HuH-7 (cell line): ENCODE data around the gene RBM10.

Experiments
- DNase-seq: peaks from one replicate; pipeline ENCODE4 v3.0.0; 2011; ENCODE audit warnings: low spot score

RBM10 gene

DNA sequence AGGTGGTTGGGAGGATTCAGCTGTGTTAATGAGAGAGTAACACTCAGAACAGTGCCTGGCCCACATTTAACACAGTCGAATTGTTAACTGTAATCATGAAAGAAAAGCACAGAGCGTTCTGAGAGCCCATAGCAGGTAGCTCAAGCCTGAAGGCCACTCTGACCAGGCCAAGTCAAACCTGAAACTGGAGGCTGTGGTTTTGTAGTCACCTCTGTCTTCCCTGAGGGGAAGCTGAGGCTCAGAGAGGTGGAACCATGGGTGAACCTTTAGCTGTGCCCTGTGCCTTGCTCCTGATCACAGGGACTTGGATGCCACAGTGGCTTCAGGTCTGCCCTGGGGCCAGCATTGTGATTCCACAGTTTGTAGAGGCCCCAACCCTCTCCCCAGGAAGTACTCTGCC lies 32.1 kb downstream of the RBM10 start:
- DNase-seq, result no peak

GRCh38 chrX:47178337-47178736 lies 33.3 kb downstream of the RBM10 start:
- no peak for DNase-seq

DNA sequence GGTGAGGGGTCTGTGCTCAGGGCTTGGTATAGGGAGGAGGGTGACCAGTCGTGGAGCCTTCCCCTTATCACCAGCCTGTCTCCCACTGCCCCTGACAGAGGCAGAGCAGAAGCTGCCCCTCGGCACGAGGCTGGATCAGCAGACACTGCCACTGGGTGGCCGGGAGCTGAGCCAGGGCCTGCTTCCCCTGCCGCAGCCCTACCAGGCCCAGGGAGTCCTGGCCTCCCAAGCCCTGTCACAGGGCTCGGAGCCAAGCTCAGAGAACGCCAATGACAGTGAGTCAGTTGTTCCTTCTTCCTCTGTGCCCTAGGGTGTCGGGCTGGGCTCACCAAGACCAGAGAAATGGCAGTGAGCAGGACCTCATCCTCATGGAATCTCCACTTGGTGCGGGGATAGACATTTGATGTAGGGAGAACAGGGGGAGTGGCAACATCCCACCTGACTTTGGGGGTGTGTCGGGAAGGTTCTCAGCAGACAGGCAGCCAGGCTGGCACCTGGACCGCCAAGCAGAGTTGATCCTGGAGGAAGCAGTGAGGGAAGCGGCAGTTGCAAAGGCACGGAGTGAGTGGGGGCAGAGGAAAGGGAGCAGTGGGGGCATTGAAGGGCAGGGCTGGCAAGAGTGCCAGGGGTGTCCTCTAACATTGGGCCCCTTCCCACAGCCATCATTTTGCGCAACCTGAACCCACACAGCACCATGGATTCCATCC lies 34.4 kb downstream of the RBM10 start:
- no peak for DNase-seq

DNA sequence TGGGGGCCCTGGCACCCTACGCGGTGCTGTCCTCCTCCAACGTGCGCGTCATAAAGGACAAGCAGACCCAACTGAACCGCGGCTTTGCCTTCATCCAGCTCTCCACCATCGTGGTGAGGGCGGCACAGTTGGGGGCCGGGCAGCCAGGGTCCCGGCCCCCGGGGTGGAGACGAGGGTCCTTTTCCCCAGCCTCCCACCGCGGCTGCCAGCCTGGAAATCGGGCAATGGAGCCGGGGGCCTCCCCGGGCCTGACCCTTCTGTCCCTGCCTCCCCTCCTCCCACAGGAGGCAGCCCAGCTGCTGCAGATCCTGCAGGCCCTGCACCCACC lies 34.9 kb downstream of the RBM10 start:
- DNase-seq, result no peak

- no peak for DNase-seq
Observed at GRCh38 chrX:47180346-47180745, 35.3 kb downstream of the RBM10 start.

DNA sequence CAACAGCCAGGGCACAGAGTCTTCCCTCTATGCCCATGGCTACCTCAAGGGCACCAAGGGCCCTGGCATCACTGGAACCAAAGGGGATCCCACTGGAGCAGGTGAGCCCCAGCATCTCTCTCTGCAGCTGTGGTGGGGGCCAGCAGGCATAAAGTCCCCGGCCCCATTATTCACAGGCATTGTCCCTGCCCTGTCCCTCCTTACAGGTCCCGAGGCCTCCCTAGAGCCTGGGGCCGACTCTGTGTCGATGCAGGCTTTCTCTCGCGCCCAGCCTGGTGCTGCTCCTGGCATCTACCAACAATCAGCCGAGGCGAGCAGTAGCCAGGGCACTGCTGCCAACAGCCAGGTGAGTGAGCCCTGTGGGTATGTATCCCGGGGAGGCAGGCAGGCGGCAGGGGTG lies 36.3 kb downstream of the RBM10 start:
- no peak for DNase-seq

DNA sequence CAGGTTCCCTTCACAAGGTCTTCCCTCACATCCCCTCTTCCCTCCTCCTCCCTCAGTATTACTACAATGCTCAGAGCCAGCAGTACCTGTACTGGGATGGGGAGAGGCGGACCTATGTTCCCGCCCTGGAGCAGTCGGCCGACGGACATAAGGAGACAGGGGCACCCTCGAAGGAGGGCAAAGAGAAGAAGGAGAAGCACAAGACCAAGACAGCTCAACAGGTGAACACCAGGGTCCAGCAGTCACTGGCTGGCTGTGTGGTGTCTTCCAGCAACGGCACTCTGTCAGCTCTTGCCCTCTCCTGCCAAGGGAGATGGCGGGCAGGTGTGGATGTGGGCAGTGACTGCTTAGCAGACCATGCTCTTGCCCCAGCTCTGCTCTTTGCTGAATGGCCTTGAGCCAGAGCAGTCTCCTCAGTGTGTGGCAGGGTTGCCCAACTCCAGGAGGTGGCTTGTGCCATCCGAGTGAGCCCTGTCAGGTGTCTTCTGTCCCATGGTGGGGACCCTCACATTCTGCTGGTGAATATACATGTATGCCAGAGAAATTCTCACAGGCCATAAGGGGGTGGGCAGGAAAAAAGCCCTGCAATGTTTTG lies 37.2 kb downstream of the RBM10 start:
- DNase-seq, result no peak

- no peak for DNase-seq
Observed at GRCh38 chrX:47184486-47184885, 39.5 kb downstream of the RBM10 start.

DNA sequence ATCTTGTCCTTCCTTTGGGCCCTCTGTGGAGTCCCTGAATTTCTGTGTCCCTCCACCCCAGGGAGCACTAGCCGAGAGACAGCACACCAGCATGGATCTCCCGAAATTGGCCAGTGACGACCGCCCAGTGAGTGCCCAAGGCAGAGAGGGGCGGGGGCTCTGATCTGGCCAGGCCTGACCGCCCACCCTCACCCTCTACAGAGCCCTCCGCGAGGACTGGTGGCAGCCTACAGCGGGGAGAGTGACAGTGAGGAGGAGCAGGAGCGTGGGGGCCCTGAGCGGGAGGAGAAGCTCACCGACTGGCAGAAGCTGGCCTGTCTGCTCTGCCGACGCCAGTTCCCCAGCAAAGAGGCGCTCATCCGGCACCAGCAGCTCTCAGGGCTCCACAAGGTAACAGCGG lies 40.2 kb downstream of the RBM10 start:
- no peak for DNase-seq

GRCh38 chrX:47186096-47186740 lies 41.2 kb downstream of the RBM10 start:
- no peak for DNase-seq

DNA sequence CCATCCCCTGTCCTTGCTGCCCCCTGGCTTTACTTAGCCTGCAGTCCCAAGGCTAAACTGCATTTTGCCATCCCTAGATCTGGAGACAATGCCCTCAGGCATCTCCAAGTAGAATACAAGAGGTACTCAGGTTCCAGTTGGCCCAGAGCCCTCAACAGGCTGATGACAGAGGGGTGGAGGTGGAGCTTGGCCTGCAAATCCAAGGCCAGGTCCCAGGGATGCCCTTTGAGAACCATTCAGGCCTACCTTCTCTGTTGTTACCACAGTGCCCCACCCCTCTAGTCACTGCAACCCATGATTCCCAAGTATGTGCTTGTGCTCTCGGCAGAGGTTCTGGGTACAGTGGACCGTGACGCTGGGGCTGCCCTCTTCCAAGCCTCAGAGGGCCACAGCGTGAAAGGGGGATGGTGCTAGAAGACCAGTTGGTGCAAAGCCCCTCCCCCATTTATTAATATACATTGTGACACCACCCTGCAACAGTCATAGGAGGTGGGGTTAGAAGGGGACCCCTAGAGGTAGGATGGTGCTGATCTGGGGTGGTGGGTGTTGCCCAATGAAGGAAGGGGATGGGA lies 42.2 kb downstream of the RBM10 start:
- DNase-seq, result no peak

DNA sequence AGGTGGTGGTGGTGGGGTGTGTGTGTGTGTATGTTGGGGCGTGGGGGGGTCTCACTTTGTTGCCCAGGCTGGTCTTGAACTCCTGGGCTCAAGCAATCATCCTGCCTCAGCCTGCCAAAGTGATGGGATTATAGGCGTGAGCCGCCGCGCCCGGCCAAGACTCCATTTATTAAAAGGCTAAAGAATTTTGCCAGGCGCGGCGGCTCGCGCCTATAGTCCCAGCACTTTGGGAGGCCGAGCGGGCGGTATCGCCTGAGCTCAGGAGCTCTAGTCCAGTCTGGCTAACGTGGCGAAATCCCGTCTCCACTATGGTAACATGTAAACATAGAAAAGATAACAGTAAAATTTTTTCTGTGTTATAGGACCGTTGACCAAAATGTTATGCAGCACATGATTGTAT lies 44.9 kb downstream of the RBM10 start:
- DNase-seq, result no peak

DNA sequence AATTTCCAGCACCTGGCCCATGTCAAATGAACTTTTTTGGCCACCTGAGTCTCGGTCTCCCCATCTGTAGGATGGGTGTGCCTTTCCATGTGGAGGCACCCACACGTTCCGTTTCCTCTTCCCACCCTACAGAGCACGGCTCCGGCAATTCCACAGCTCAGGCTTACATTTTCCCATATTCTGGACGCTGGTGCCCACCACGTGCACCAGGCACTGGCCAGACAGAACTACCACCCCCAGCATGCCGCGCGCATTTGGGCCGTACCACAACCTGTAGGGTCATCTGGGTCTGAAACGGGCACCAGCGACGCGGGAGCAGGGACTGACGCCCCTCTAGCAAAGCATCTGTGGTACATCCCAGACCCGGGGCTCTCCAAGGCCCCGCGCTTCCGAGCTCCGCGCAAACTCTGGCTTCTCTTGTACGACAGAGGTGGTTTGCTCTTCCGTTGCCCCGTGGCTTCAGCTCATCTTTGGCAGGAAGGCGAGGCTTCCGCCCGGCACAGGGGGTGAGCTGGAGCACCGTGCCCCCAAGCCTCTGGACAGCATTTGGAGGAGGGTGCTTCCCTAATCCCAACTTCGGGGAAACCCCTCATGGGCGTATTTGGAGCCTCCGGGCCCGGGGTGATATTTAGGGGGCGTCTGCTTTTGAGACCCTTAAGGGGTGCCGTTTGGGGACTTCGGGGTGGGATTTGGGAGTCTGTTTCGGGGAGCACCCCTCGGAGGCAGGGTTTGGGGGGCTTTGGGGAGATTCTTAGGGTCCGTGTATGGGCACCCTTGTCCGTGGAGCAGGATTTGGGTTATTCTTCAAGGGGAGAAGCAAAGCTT lies 45.6 kb downstream of the RBM10 start:
- peak; percentile 88 for DNase-seq

DNA sequence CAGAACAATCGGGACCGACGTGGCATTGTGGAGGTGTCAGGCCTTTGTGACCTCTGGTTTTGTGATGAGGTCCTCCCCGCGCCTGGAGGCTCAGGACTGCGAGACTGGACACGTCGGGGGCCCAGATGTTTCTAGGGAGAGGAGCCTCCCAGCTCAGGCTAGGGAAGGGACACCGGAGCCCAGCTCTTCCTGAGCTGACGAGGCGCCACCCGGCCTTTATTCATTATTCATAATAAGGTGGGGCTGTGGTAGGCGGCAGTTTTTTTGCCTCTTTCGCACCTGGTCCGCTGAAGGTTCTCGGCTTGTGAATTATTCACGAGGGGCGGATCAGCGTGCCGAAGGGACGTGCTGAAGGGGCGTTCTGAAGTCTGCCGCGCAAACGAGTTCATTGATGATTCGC lies 46.3 kb downstream of the RBM10 start:
- no peak for DNase-seq

- no peak for DNase-seq
Observed at GRCh38 chrX:47191806-47192401, 46.9 kb downstream of the RBM10 start.

DNA sequence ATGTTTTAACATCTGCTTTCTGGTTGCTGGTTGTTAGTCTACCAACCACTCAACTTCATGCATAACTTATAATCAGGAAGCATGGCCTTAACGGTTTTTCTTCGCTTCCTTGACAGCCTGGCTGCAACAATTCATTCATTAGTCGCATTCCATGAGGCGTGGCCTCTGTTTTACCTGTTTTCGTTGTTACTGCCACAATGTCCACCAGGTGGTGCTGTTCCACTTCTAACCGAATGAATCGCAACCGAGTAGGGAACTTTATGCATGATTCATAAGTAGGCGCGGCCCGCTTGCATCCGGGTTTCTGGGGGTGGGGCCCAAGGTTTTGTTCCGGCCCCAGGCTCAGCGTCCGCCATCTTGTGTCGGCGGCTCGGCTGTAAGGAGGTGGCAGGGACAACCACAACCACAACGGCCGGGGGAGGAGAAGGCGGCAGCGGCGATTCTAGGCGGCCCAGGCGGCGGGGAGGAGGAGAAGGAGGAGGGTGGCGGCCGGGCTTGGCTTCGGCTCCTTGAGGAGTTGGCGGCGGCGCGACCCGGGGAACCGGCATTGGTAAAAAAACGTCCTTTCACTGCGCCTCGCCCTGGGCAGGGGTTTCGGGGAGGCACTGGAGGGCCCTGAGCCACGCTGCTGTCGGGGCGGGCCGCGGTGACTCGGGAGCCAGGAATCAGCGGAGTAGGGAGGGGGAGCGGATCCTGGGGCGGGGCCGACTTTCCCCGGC lies 48.6 kb downstream of the RBM10 start, which contains the start of gene UBA1:
UBA1 (plus strand) TSS at position 355 of the 719 bp plus-strand sequence. CDS start 4,974 bp downstream, outside the sequence.
- DNase-seq, result peak; percentile 66

- DNase-seq, result no peak
Observed at GRCh38 chrX:47194194-47194787, 49.3 kb downstream of the RBM10 start.

DNA sequence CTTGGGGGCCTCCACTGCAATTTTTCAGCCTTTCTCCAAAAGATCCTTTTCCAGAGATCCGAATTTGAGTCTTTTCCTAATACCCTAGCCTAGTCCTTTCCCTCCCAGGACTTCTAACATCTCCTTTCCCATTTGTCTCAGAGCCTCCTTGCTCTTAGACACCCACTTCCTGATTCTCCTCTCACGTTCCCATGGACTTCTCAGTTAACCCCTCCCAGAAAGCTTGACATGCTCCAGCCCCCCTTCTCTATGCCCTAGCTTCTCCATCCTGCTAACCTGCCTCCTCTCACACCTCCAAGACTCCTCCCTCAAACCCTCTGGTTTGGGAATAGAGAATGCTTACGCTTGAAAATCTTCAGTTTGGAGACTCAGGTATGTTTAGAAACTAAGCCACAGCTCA lies 51.1 kb downstream of the RBM10 start:
- no peak for DNase-seq

GRCh38 chrX:47197526-47197925 lies 52.5 kb downstream of the RBM10 start:
- no peak for DNase-seq

GRCh38 chrX:47198026-47198686 lies 53.1 kb downstream of the RBM10 start:
- DNase-seq, result no peak
